Measurements from ENCODE around the gene EED. TPM values are rescaled to one million over a fixed set of nuclear protein-coding genes. Genes with fewer than 3 reads are reported as not detected.

EED gene
- total RNA-seq, 1 experiment from 2014 or later: 25.2 TPM

DNA sequence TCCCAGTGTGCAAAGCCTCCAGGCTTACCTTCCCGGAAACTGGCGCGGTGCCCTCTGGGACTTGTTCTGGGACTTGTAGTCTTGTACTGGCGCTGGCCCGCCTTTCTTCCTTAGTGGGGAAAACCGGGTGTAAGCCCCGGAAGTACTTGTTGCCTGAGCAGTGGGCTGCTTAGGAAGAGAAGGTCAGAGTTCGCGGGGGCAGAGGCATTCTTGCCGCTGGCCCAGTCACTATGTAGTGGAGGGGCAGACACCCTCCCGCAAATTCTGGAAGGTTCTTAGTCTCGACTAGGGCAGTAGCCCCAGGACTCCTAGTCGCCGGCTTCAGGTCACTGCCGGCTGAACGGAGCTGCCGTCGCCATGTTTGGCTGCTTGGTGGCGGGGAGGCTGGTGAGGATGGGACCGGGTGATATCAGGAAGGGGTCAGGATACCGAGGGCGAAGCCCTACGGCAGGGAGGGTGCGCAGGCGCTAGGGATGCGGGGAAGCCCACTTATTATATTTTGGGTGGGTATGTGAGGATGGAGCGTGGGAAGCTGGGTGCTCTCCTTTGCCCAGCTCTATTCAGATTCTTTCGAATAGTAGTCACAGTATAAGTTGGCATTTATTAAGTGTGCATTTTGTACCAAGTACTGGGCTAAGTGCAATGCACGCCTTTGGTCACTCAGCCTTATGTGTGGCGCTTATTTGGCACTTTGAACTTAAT lies 57.7 kb downstream of the EED start, which contains the start of gene HIKESHI:
Gene HIKESHI, plus strand, starts transcription at position 149 of the 702 bp plus-strand sequence. Its CDS starts 209 bp downstream, at position 358.
- peak; percentile 93 for DNase-seq (ENCODE audit: low read depth, low spot score)
- Histone ChIP-seq H3K9ac (ENCODE audit: low read length) (peak within 1 kb of the TSS; percentile 84), H3K9me2 (ENCODE audit: insufficient read depth) (no peaks in the 10 kb centered on the region), H3K4me2 (ENCODE audit: low read length) (peak within 1 kb of the TSS; percentile 83), H3K27me3 (ENCODE audit: insufficient read depth, low read length) (no peaks in the 10 kb centered on the region), H3K4me1 (ENCODE audit: control insufficient read depth in 1 of 2, insufficient read depth in 2 of 2, low read length in 2 of 2) (peaks cover 4 to 14% of the 10 kb centered on the region in 2 experiments; a peak in 3 of 4 replicates), H3K9me3 (ENCODE audit: control insufficient read depth in 1 of 2, insufficient read depth in 1 of 2, low read depth in 1 of 2, low read length in 2 of 2) (no peaks in the 10 kb centered on the region), H2AFZ (ENCODE audit: low read depth, low read length, poor library complexity, severe bottlenecking) (peak within 1 kb of the TSS; percentile 72), H3K79me2 (ENCODE audit: insufficient read depth, low read length) (peaks cover 38% of the 10 kb centered on the region), H4K20me1 (ENCODE audit: insufficient read depth) (no peaks in the 10 kb centered on the region), H3K36me3 (ENCODE audit: control insufficient read depth in 1 of 2, insufficient read depth in 2 of 2, low read length in 2 of 2) (no peaks in the 10 kb centered on the region), H3K27ac (ENCODE audit: low read depth, low read length) (peak within 1 kb of the TSS; percentile 51), H3K4me3 (replicated peaks in 1 of 2; ENCODE audit: low read depth in 1 of 2, low read length in 2 of 2) (peak within 1 kb of the TSS; percentile 82 to 98)
- CTCF ChIA-PET: no interaction called here
- ATAC-seq: peak; percentile 98
- BruUV-seq (replicated peaks): no TSS peak
- POLR2A ChIA-PET: no interaction called here
- intact Hi-C loops (cut with micrococcal nuclease): no loop called here
- TF ChIP-seq ELF1 (IDR thresholded peaks at IDR 0.05; ENCODE audit: borderline replicate concordance, low read depth) (peak; percentile 92), SP1 (IDR thresholded peaks at IDR 0.05; ENCODE audit: low read depth) (peak; percentile 87), CBX3 (IDR thresholded peaks at IDR 0.05; ENCODE audit: low read depth) (peak; percentile 77; the same call in 1 of the 2 replicates), EZH2 (IDR thresholded peaks at IDR 0.05) (no peak), TCF7L2 (IDR thresholded peaks at IDR 0.05; ENCODE audit: borderline replicate concordance, extremely low read depth, insufficient read depth, insufficient read length) (no peak), SIN3A (IDR thresholded peaks at IDR 0.05; ENCODE audit: low read depth) (no peak), YY1 (IDR thresholded peaks at IDR 0.05; ENCODE audit: extremely low read depth, insufficient replicate concordance, low read depth, low read length) (peak; percentile 83), SRF (IDR thresholded peaks at IDR 0.05; ENCODE audit: low read depth) (peak; percentile 97), EGR1 (IDR thresholded peaks at IDR 0.05; ENCODE audit: low read depth) (peak; percentile 86), RAD21 (IDR thresholded peaks at IDR 0.05; ENCODE audit: low read depth) (no peak), JUND (IDR thresholded peaks at IDR 0.05) (no peak), POLR2AphosphoS5 (IDR thresholded peaks at IDR 0.05; ENCODE audit: low read depth, low read length) (peak; percentile 72)
- RAD21 ChIA-PET (ENCODE audit: low non-redundant PET in 1 of 2, low total read pairs in 2 of 2, uncharacterized antibody in 2 of 2, unreplicated experiment in 2 of 2): no interaction called here

All from HCT116 (cell line).